Ishikawa (cell line): ENCODE data around the gene ZNF287.

ENCODE experiments used
- EP300 ChIP-seq: IDR thresholded peaks from 2 replicates; pipeline ENCODE4 v1.6.1; 2012; ENCODE audit warnings: borderline replicate concordance
- RAD21 ChIP-seq: IDR thresholded peaks from 2 replicates; pipeline ENCODE4 v1.6.1; 2012; ENCODE audit warnings: low read depth
- TEAD4 ChIP-seq: IDR thresholded peaks from 2 replicates; pipeline ENCODE4 v1.6.1; 2012
- YY1 ChIP-seq: IDR thresholded peaks from 2 replicates; pipeline ENCODE4 v1.6.1; 2012; ENCODE audit warnings: low read depth
- TF ChIP-seq, protein P1 (sequence below): IDR thresholded peaks from 2 replicates; pipeline ENCODE4 v1.6.1; 2012; ENCODE audit warnings: low read depth, mild to moderate bottlenecking

DNA sequence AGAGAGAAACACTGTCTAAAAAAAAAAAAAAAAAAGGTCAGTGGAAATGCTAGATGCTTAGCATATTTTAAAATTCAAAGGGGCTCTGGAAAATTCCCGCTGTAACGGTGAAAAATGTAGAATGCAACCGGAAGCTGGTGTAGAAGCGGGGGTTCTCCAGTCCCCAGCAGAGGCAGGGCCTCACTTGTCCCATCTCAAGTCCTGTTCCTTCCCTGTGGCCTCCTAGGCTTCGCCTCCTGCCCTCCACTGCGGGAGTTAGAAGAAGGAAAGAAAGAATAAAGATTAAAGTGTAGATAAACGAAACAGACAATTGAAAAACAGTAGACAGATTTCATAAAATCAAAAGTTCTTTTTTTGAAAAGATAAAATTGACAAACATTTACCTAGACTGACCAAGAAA is 14.8 kb upstream of the ZNF287 start:
- TF ChIP-seq TEAD4 (no peak), RAD21 (no peak), YY1 (no peak), EP300 (no peak)
- TF ChIP-seq, protein P1, sequence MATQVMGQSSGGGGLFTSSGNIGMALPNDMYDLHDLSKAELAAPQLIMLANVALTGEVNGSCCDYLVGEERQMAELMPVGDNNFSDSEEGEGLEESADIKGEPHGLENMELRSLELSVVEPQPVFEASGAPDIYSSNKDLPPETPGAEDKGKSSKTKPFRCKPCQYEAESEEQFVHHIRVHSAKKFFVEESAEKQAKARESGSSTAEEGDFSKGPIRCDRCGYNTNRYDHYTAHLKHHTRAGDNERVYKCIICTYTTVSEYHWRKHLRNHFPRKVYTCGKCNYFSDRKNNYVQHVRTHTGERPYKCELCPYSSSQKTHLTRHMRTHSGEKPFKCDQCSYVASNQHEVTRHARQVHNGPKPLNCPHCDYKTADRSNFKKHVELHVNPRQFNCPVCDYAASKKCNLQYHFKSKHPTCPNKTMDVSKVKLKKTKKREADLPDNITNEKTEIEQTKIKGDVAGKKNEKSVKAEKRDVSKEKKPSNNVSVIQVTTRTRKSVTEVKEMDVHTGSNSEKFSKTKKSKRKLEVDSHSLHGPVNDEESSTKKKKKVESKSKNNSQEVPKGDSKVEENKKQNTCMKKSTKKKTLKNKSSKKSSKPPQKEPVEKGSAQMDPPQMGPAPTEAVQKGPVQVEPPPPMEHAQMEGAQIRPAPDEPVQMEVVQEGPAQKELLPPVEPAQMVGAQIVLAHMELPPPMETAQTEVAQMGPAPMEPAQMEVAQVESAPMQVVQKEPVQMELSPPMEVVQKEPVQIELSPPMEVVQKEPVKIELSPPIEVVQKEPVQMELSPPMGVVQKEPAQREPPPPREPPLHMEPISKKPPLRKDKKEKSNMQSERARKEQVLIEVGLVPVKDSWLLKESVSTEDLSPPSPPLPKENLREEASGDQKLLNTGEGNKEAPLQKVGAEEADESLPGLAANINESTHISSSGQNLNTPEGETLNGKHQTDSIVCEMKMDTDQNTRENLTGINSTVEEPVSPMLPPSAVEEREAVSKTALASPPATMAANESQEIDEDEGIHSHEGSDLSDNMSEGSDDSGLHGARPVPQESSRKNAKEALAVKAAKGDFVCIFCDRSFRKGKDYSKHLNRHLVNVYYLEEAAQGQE, result no peak
